HG03457 (cell line): ENCODE data around the gene RALA.
"Not testable (repeated sequence)": the region's sequence is repeated elsewhere in the genome, so short reads cannot be mapped to it uniquely, and the experiment has no call there.

Experiments
- ATAC-seq: cut with Tn5 transposase; IDR thresholded peaks from one replicate; pipeline ENCODE4 v1.9.1; 2021; ENCODE audit warnings: moderate number of reproducible peaks; ENCODE audit not compliant: unreplicated experiment

The RALA gene

DNA sequence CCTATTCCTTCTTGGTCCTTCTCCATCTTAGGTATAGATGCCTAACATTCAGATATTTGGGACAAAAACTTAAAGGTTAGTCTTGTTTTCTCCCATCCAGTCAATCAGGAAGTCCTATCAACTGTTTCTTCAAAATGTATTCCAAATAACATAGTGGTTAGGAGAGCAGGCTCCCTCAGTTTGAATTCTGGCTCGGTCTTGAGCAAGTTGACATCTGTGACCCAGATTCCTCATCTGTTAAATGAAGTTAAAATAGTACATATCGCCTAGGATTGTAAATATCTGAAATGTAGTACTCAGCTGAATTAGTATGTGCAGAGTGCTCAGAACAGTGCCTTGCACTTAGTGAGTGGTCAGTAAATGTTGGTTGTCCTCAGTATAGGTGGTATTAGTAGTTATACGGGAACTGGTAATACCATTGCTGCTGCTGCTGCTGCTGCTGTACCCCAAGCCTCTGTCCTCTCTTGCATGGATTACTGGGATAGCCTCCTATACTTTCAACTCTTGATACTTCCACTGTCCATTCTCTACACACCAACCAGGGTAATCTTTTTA is 58.6 kb downstream of the RALA start:
- ATAC-seq = no peak

DNA sequence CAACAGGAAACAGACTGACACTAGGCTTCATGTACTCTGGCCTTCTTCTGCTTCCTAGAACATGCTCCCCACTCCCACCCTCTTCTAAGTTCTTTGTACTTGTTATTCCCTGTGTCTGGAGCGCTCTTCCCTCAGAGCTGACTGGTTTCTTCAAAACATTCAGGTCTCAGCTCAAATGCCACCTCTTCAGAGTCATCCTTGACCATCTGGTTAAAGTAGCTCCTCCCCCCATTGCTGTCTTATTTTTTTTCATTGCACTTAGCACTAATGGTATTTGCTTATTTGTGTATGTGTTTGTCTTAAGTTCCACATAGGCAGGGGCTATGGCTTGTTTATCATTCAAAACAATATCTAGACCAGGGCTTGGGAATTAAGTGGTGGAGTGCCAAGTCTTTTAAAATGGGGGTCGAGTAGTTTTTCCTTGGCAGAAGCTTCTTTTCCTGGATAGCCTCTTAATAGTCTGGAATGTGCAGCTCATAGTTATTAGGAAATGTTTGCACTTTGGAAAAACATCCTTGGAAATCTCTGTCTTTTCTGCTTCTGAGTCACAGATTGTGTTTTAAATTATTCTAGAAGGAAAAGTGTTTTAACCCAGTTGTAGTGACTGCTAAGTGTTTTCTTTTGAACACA is 60.0 kb downstream of the RALA start:
- ATAC-seq = no peak

DNA sequence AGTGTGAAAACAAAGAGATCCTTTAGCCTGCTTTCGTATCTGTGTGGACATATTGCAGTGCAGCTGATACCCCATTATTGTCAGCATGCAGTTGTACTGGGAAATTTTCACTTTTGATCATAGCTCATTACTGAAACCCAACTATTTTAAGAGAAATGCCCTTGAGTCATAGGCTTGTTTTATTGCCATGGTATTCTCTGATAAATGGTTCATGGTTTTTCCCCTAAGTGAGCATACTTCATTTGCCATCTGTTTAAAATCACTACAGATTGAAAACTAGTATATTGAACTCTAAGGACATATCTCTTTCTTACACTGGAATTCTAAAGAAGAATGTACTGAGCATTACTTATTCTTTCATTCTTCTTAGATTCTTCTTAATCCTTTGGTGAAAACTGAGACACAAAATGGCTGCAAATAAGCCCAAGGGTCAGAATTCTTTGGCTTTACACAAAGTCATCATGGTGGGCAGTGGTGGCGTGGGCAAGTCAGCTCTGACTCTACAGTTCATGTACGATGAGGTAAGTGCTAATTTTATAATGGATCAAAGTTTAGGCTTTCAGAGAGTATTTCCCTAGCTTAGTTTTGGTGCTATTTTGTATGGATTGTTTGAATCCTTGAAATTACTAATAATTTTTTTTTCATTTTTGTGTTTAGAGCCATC is 63.0 kb downstream of the RALA start:
- no peak for ATAC-seq

DNA sequence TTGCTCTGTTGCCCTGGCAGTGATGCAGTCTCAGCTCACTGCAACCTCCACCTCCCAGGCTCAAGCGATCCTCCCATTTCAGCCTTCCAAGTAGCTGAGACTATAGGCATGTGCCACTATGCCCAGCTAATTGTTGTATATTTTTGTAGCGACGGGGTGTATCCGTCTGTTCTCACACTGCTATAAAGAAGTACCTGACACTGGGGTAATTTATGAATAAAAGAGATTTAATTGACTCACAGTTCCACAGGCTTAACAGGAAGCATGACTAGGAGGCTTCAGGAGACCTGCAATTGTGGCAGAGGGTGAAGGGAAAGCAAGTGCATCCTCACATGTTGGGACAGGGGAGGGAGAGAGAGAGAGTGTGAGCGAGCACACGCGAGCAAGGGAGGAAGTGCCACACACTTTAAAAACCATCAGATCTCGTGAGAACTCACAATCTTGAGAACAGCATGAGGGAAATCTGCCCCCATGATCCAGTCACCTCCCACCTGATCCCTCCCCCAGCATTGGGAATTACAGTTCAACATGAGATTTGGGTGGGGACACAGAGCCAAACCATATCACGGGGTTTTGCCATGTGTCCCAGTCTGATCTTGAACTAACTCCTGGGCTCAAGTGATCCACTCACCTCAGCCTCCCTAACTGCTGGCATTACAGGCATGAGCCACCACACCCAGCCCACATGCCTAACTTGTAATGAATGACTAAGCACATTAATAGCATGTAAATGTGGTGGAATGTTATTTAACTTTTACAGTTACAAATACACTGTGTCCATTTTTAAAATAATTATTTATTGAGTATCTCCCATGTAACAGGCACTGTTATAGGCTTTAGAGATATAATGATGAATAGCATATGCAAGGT is 65.5 kb downstream of the RALA start:
- no peak for ATAC-seq

DNA sequence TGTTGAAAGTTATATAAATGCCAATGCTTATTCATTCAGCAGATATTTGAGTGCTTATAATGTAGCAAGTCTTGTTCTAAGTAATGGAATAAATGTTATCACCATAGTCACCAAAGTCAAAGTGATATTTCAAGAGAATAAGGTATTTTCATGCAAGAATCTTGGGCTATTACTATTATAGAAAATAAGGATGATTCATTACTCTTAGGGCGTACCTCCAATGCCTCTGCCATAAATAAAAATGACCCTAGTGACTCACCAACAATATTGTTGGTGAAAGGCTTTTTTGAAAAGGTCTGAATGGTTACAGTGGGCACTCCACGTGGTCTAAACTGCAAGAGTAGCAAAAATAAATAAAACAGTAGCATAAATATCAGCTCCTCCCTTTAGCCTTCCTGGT is 68.4 kb downstream of the RALA start:
- ATAC-seq = no peak

DNA sequence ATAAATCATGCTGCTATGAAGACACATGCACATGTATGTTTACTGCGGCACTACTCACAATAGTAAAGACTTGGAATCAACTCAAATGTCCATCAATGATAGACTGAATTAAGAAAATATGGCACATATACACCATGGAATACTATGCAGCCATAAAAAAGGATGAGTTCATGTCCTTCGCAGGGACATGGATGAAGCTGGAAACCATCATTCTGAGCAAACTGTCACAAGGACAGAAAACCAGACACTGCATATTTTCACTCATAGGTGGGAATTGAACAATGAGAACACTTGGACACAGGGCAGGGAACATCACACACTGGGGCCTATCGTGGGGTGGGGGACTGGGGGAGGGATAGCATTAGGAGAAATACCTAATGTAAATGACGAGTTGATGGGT is 69.7 kb downstream of the RALA start:
- not testable (repeated sequence) for ATAC-seq

DNA sequence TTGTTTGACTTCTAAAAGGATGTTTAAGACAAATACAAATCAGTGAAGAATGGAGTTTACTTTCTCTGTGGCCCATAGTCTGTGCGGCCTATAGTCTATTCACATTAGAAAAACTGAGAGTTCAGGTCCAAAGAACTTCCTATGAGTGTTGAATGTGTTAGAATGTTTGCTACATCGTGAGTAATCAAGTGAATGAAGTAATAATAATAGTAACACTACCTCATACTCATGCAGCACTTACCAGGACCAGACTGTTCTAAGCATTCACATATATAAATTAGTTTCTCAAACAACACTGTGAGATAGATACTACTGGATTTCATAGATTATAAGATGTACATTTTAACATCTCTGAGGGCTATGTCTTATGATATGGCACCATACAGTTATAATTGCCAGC is 70.4 kb downstream of the RALA start:
- ATAC-seq = no peak

DNA sequence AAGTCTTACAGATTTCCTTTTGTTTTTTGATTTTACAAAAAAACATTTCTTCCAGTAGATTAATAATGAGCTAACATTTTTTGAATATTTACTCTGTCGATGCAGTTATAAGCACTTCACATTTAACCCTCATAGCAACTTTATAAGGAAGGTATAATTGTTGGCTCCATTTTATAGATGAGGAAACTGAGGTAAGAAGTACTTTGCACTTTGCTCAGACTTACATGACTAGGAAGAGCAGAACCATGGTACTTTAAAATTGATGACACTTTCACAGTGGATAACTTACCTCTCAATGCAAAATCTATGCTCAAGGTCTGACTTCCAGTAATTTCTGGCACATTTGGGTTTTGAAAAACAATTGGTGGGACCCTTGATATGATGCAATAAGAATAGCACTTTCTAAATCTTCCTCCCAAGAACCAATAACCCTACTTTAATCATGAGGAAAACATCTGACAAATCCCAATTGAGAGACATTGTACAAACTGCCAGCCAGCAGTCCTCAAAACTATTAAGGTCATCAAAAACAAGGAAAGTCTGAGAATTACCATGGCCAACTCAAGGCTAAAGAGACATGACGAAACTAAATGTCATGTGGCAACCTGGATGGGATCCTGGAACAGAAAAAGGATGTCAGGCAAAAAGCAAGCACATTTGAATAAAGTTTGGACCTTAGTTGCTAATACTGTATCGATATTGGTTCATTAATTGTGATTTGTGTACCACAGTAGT is 72.6 kb downstream of the RALA start:
- ATAC-seq = no peak

DNA sequence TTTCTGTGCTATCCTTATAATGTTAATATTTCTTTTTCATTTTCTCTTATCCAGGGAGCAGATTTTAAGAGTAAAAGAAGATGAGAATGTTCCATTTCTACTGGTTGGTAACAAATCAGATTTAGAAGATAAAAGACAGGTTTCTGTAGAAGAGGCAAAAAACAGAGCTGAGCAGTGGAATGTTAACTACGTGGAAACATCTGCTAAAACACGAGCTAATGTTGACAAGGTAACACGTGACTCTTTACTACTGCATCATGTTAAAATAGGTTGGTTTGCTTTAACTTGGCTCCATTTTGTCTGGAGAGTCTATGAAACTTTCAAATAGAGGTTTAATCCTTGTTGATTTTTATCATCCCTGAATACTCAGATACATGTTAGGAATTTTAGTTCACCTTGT is 73.3 kb downstream of the RALA start:
- no peak for ATAC-seq

DNA sequence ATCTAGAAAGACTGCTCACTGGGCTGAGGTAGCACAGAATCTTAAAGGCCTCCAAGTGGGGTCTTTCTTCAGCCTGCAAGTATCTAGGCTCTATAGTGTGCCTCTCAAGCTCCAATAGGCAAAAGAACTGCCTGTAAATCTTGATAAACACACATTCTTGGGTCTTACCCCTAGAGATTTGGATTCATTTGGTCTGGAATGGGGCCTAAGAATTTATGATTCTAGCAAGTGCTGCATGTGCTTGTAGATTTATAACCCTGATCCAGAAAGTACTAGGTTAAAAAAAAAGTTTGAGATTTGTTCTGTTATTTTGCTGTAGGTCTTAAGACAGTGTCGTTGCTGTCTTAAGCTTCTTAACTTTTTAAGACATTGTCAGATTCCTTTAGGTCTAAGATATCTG is 74.1 kb downstream of the RALA start:
- ATAC-seq = no peak

DNA sequence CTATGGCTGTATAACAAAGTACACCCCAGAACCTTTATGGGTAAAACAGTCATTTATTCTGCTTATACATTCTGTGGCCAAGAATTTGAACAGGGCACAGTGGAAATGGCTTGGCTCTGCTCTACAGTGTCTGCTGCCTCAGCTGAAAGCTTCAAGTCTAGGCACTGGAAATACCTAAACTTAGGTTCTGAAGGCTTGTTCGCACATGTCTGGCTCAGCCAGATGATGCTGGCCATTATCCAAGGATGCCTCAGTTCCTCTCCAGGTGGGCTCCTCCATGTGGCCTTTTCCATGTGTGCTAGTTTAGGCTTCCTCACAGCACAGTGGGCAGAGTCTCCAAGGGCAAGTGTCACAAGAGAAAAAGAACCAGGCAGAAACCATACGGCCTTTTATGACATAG is 76.8 kb downstream of the RALA start:
- ATAC-seq = no peak

DNA sequence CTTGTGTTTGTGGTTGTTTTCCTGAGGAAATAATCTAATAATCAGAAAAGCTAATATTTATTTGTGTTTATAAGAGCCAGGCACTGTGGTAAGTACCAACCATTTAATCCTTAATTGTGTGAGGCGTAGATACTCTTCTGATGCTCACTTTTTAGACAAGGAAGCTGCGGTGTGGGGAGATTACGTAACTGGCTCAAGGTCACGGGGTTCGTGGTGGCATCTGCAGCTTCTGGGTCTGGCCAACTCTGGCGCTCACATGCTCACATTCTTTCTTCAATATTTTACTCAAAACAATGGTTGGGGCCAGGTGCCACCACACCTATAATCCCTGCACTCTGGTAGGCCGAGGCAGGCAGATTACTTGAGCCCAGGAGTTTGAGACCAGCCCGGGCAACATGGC is 77.6 kb downstream of the RALA start:
- no peak for ATAC-seq

DNA sequence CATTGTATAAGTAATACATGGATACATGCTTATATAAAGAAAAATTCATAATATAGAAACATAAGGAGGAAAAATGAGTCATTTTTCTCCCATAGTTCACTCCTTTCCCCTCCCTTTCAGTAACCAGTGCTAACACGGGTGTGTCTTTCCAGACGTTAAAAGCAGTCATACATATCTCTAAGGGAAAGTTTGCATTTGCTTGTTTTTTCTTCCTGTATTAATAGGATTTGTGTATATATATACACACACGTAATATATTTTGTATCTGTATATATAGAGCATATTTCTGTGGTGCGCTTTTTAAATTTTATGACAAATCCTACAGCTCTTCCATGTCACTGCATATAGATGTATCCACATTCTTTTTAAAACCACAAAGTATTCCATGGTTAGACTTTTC is 78.8 kb downstream of the RALA start:
- no peak for ATAC-seq

DNA sequence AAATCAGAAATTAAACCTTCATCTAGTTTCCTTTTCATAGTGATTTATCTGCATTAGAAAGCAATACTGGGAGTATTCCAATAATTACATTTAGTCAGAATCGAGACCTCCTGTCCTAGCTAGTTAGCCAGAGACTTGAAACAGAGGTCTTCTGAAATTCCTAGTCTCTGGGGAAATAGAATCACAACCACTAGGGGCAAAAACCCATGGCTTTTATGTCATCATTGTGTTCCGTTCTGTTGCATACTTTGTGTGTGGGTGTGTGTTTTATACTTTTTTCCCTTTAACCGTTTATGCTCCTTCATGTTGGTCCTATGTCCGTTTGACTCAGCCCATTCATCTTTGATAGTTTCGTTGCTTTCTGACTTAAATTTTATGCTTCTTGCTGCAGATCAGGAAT is 79.8 kb downstream of the RALA start:
- ATAC-seq = no peak

DNA sequence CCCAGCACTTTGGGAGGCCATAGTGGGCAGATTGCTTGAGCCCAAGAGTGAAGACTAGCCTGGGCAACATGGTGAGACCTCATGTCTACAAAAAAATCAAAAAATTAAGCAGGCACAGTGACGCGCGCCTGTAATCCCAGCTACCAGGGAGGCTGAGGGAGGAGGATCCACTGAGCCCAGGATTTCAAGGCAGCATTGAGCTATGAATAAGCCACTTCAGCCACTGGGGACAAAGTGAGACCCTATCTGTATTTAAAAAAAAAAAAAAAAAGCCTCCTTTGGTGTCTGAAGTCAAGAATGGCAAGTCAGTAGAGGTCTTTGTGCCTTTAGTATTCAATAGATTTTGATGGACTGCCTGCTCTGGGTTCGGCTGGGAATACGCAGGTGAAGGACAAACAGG is 85.7 kb downstream of the RALA start:
- no peak for ATAC-seq

DNA sequence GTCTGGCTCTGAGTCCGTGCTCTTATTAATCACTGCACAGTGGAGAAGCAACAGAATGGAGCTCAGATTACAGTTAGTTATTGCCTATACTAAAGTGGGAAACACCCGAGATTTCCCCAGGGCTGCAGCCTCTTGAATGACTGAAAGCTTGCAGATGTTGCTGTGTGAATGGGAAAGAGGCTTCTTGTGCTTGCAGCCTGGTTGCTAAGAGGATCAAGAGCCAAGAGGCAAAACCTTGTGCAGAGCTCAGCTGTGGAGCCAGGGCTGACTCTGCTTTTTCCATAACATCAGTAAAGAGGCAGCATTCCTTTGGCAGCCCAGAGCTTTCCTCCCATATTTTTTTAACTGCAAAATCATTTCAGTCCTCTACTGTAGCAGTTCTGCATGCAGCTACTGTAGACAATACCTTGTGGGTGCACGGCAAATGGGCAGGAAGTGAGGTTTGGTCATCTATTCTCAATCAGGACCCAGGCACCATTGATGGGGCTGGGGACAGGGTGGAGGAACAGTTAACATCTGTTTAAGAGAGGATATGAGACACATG is 86.5 kb downstream of the RALA start:
- no peak for ATAC-seq

DNA sequence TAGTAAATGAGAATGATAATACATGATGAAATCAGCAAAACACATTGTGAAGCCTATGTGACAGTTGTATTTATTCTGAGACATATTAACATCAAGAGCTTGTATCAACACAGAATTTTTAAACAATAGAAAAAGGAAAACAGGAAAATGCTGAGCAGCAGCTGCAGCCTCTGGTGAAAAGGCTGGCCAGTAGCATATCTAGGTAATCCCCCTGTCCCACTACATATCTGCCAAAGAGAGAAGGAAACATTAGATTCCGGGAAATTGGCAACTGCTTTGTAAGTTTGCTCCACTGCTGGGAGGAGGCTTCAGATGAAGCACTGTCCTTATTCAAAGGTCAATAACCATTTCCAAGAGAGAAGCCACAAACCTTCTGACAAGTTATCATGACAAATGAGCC is 89.4 kb downstream of the RALA start:
- no peak for ATAC-seq

DNA sequence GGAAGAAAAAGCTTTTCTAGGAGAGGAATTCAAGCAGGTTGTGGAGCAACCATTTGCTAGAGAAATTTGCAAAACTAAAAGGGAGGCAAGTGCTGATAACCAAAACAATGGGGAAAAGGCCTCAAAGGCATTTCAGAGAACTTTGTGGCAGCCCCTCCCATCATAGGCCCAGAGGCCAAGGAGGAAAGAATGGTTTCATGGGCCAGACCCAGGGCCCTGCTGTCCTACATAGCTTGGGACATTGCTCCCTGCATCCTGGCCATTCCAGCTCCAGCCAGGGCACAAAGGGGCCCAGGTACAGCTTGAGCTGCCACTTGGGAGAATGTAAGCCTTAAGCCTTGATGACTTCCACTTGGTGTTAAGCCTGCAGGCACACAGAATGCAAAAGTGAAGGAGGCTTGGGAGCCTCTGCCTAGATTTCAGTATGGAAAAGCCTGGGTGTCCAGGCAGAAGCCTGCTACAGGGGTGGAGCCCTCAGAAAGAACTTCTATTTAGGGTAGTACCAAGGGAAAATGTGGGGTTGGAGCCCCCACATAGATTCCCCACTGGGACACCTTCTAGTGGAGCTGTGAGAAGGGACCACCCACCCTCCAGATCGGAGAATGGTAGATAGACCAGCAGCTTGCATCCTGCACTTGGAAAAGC is 91.2 kb downstream of the RALA start:
- ATAC-seq = no peak

DNA sequence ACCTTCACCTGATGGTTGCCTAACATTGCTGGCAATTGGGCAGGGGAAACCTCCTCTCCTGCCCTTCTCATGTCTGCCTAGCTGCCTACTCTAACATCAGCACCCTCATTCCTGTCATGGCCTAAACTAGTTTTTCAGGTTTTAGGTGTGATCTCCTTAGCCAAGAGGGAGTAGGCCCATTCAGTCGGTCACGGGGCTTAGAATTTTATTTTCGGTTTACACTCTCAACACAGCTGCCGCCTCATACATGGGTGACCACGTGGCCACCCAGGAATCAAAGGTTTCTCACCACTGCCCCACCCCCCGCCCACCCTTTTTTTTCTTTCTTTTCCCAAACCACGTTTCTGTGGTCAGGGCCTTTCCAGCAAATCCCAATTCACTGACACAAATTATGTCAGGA is 97.2 kb downstream of the RALA start:
- no peak for ATAC-seq

DNA sequence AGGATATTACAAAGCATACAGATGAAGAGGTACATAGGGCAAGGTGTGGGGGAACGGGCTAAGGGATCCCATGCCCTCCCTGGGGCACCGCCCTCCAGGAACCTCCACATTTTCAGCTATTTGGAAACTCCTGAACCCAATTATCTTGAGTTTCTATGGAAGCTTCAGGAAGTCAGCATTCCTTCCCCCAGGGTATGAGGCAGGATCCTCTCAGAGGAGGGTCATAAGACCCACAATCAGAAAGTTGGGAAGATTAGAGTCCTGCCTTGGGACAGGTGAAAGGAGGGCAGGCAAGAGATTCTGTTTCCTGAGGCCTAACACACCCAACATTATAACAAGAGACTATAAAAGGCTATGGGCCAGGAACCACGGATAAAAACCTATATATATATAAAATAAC is 98.0 kb downstream of the RALA start:
- ATAC-seq = no peak
